ENCODE measurements around the gene MOB2. TPM values are rescaled to one million over a fixed set of nuclear protein-coding genes. Genes with fewer than 3 reads are reported as not detected.

The MOB2 gene
- total RNA-seq, 2 experiments from 2014 or later, result 13.2 to 14.0 TPM

GRCh38 chr11:1478544-1478943 lies 8.0 kb downstream of the MOB2 start:
- POLR2A ChIA-PET, result no interaction called here
- Mint-ChIP-seq H3K36me3 (ENCODE audit: low read depth) (peaks cover 5% of the 10 kb centered on the region), H3K27ac (no peak overlapping the region), H3K27me3 (no peaks in the 10 kb centered on the region), H3K4me3 (no peak overlapping the region), H3K9me3 (no peaks in the 10 kb centered on the region), H3K4me1 (ENCODE audit: low read depth) (peaks cover 2% of the 10 kb centered on the region)
- no peak for ATAC-seq
- DNase-seq, result no peak
- TF ChIP-seq CTCF (IDR thresholded peaks at IDR 0.05), result no peak
- CTCF ChIA-PET, result interaction anchor here (0.9 kb wide), 1 partner anchor 96 kb away, joined by 3 read pairs; no protein-coding TSS in a partner anchor
- intact Hi-C loops (cut with micrococcal nuclease), result no loop called here

GRCh38 chr11:1478011-1478410 lies 8.6 kb downstream of the MOB2 start:
- TF ChIP-seq CTCF (IDR thresholded peaks at IDR 0.05), result no peak
- no peak overlapping the region for H3K4me3 Mint-ChIP-seq
- no peaks in the 10 kb centered on the region for H3K4me1 Mint-ChIP-seq (ENCODE audit: low read depth)
- no peak overlapping the region for H3K27ac Mint-ChIP-seq
- DNase-seq (no peak), ATAC-seq (no peak)
- ChIA-PET POLR2A (no interaction called here), CTCF (no interaction called here)
- no peaks in the 10 kb centered on the region for H3K9me3 Mint-ChIP-seq
- intact Hi-C loops (cut with micrococcal nuclease), result no loop called here
- peaks cover 5% of the 10 kb centered on the region for H3K36me3 Mint-ChIP-seq (ENCODE audit: low read depth)
- H3K27me3 Mint-ChIP-seq, result no peaks in the 10 kb centered on the region

GRCh38 chr11:1476940-1477736 lies 9.4 kb downstream of the MOB2 start:
- POLR2A ChIA-PET, result no interaction called here
- CTCF ChIA-PET, result no interaction called here
- Mint-ChIP-seq H3K27me3 (no peaks in the 10 kb centered on the region), H3K27ac (no peak overlapping the region), H3K9me3 (no peaks in the 10 kb centered on the region), H3K4me1 (ENCODE audit: low read depth) (no peaks in the 10 kb centered on the region), H3K36me3 (ENCODE audit: low read depth) (peaks cover 5% of the 10 kb centered on the region), H3K4me3 (no peak overlapping the region)
- intact Hi-C loops (cut with micrococcal nuclease), result no loop called here
- no peak for DNase-seq
- TF ChIP-seq CTCF (IDR thresholded peaks at IDR 0.05), result no peak
- no peak for ATAC-seq

GRCh38 chr11:1475841-1476240 lies 10.7 kb downstream of the MOB2 start:
- DNase-seq (no peak), ATAC-seq (no peak)
- H3K36me3 Mint-ChIP-seq (ENCODE audit: low read depth), result peaks cover 5% of the 10 kb centered on the region
- no peak overlapping the region for H3K27ac Mint-ChIP-seq
- ChIA-PET CTCF (no interaction called here), POLR2A (no interaction called here)
- H3K4me1 Mint-ChIP-seq (ENCODE audit: low read depth), result no peaks in the 10 kb centered on the region
- intact Hi-C loops (cut with micrococcal nuclease), result no loop called here
- H3K27me3 Mint-ChIP-seq, result no peaks in the 10 kb centered on the region
- H3K4me3 Mint-ChIP-seq, result no peak overlapping the region
- TF ChIP-seq CTCF (IDR thresholded peaks at IDR 0.05), result no peak
- H3K9me3 Mint-ChIP-seq, result no peaks in the 10 kb centered on the region

GRCh38 chr11:1473786-1474185 lies 12.8 kb downstream of the MOB2 start:
- Mint-ChIP-seq H3K27me3 (no peaks in the 10 kb centered on the region), H3K9me3 (no peaks in the 10 kb centered on the region), H3K36me3 (ENCODE audit: low read depth) (peaks cover 5% of the 10 kb centered on the region), H3K4me1 (ENCODE audit: low read depth) (no peaks in the 10 kb centered on the region), H3K27ac (no peak overlapping the region), H3K4me3 (no peak overlapping the region)
- intact Hi-C loops (cut with micrococcal nuclease), result no loop called here
- ChIA-PET POLR2A (no interaction called here), CTCF (no interaction called here)
- DNase-seq (no peak), ATAC-seq (no peak)
- TF ChIP-seq CTCF (IDR thresholded peaks at IDR 0.05), result no peak
